ENCODE data around the gene NARS2.

DNA sequence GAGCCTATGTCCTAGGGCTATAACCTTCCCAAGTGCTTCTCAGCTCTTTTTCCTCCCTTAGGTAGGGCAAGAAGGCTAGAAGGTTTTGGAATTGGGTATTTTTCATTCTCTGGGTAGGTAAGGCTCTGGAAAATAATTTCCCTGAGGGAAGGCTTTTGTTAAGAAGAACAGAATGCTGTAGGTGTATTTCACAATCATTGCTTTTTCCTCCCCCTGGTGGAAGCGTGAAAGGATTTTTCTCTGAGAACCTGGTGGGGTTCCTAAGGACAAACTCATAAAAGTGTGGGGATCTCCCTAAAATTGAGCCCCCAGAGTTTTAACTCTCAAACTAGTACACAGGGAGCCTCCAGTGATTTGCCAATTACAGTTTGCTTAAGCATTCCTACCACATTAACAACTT lies 41.1 kb upstream of the NARS2 start:
- TF ChIP-seq YY1 (IDR thresholded peaks at IDR 0.05; ENCODE audit: insufficient read depth, insufficient read length) (no peak), ZNF274 (IDR thresholded peaks at IDR 0.05; ENCODE audit: low read depth, low read length) (no peak), SUZ12 (IDR thresholded peaks at IDR 0.05; ENCODE audit: extremely low read depth, insufficient read depth, insufficient read length) (no peak)

Measured in NT2/D1 (cell line).